ENCODE results near the gene AKAP7.

The AKAP7 gene

DNA sequence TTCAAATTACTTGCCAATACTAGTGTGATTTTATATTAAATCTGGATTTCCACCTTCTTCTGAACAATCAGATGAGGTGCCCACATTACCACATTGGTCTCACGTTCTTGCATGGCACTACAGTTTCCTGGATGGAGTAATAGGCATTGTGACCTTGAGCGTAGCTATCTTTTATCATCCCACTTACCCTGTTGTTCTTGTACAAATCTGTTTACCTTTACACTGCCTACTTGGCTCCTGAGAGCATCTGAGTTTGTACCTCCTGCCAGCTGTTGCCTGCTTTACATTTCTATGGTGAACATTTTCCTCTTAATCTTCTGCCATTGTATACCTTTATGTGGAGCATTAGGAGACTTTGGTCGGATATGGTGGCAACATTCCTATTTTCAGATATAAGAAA, 90.7 kb downstream of the AKAP7 start:
- TF ChIP-seq ZFX (IDR thresholded peaks at IDR 0.05; ENCODE audit: borderline replicate concordance), result no peak
- TF ChIP-seq, protein P1, sequence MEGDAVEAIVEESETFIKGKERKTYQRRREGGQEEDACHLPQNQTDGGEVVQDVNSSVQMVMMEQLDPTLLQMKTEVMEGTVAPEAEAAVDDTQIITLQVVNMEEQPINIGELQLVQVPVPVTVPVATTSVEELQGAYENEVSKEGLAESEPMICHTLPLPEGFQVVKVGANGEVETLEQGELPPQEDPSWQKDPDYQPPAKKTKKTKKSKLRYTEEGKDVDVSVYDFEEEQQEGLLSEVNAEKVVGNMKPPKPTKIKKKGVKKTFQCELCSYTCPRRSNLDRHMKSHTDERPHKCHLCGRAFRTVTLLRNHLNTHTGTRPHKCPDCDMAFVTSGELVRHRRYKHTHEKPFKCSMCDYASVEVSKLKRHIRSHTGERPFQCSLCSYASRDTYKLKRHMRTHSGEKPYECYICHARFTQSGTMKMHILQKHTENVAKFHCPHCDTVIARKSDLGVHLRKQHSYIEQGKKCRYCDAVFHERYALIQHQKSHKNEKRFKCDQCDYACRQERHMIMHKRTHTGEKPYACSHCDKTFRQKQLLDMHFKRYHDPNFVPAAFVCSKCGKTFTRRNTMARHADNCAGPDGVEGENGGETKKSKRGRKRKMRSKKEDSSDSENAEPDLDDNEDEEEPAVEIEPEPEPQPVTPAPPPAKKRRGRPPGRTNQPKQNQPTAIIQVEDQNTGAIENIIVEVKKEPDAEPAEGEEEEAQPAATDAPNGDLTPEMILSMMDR (IDR thresholded peaks at IDR 0.05), result no peak
- no peak overlapping the region for H3K27ac ChIP-seq

GRCh38 chr6:131226459-131227157, 91.3 kb downstream of the AKAP7 start:
- no peak for TF ChIP-seq ZFX (IDR thresholded peaks at IDR 0.05; ENCODE audit: borderline replicate concordance)
- TF ChIP-seq, protein P1 (IDR thresholded peaks at IDR 0.05), result no peak
- no peak overlapping the region for H3K27ac ChIP-seq

GRCh38 chr6:131227158-131227543, 91.9 kb downstream of the AKAP7 start:
- TF ChIP-seq, protein P1 (IDR thresholded peaks at IDR 0.05), result no peak
- TF ChIP-seq ZFX (IDR thresholded peaks at IDR 0.05; ENCODE audit: borderline replicate concordance), result no peak
- no peak overlapping the region for H3K27ac ChIP-seq

GRCh38 chr6:131231103-131231502, 95.8 kb downstream of the AKAP7 start:
- no peak overlapping the region for H3K27ac ChIP-seq

DNA sequence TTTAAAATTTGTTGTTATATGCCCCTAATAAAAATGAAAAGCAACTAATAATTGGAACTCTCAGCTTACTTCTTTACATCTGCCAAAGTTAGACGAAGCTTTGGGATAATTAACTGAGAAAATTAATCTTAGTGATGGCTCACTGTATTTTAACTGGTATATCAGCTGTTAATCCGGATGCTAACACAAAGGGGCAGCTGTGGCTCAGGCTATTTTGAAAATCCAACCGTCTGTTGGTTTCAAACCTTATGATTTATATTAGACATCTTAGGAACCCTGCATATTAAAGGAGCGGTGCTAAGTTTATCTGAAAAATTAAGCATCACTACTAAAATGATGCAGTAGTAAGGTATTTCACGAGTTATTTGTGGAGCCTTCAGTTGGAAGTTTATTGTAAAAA, 96.6 kb downstream of the AKAP7 start:
- TF ChIP-seq, protein P1 (IDR thresholded peaks at IDR 0.05), result no peak
- no peak for TF ChIP-seq ZFX (IDR thresholded peaks at IDR 0.05; ENCODE audit: borderline replicate concordance)
- H3K27ac ChIP-seq, result no peak overlapping the region

More at GRCh38 chr6:131231103-131231502, 95.8 kb downstream of the AKAP7 start:
- TF ChIP-seq, protein P1 (IDR thresholded peaks at IDR 0.05), result no peak
- TF ChIP-seq ZFX (IDR thresholded peaks at IDR 0.05; ENCODE audit: borderline replicate concordance), result no peak

DNA sequence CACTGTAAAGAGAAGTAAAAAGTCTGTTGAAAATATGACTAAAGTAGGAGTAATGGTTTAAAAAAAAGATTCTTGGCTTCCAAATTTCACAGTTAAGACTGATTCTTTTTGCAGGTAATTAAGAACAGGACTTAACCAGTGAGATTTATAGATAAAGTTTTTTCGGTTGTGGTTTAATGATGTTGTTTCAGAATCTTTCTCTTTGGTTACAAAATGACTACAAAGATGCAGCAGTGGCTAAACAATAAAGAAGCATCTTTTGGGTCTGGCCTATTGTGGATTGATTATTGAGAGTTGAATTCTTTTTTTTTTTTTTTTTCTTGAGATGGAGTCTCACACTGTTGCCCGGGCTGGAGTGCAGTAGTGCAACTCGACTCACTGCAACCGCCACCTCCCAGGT, 109.7 kb downstream of the AKAP7 start:
- no peak overlapping the region for H3K27ac ChIP-seq
- no peak for TF ChIP-seq ZFX (IDR thresholded peaks at IDR 0.05; ENCODE audit: borderline replicate concordance)
- TF ChIP-seq, protein P1 (IDR thresholded peaks at IDR 0.05), result no peak

- no peak overlapping the region for H3K27ac ChIP-seq
- no peak for TF ChIP-seq ZFX (IDR thresholded peaks at IDR 0.05; ENCODE audit: borderline replicate concordance)
- TF ChIP-seq, protein P1 (IDR thresholded peaks at IDR 0.05), result no peak
These were observed 114.9 kb downstream of the AKAP7 start for GRCh38 chr6:131250122-131250521.

All from 22Rv1 (cell line).